ENCODE data around the gene CNTLN. TPM values are rescaled to one million over a fixed set of nuclear protein-coding genes. Genes with fewer than 3 reads are reported as not detected.
"Not testable (repeated sequence)": the region's sequence is repeated elsewhere in the genome, so short reads cannot be mapped to it uniquely, and the experiment has no call there.

CNTLN gene
- total RNA-seq, 2 experiments from 2014 or later: 1.1 to 1.2 TPM

GRCh38 chr9:17135295-17136160 lies 688 bp downstream of the CNTLN start:
- H3K4me3 Mint-ChIP-seq: peak overlapping the region; percentile 73
- POLR2A ChIA-PET: no interaction called here
- CTCF ChIA-PET: no interaction called here
- peak; percentile 30 for DNase-seq
- ATAC-seq: peak; percentile 55
- H3K27ac Mint-ChIP-seq: peak overlapping the region; percentile 47
- intact Hi-C loops (cut with DNase I, micrococcal nuclease): no loop called here
- H3K27me3 Mint-ChIP-seq: peaks cover 28% of the 10 kb centered on the region
- H3K9me3 Mint-ChIP-seq (ENCODE audit: low read depth): no peaks in the 10 kb centered on the region
- peaks cover 4% of the 10 kb centered on the region for H3K36me3 Mint-ChIP-seq (ENCODE audit: low read depth)
- peaks cover 10% of the 10 kb centered on the region for H3K4me1 Mint-ChIP-seq

- ATAC-seq: no peak
- Mint-ChIP-seq H3K27ac (no peak overlapping the region), H3K4me3 (no peak overlapping the region), H3K4me1 (peaks cover 10% of the 10 kb centered on the region), H3K9me3 (ENCODE audit: low read depth) (peaks cover 2% of the 10 kb centered on the region), H3K36me3 (ENCODE audit: low read depth) (peaks cover 4% of the 10 kb centered on the region), H3K27me3 (peaks cover 22% of the 10 kb centered on the region)
- intact Hi-C loops (cut with DNase I, micrococcal nuclease): no loop called here
- POLR2A ChIA-PET: no interaction called here
- no peak for DNase-seq
- CTCF ChIA-PET: interaction anchor here (0.9 kb wide), 1 partner anchor 11 kb away, joined by 3 read pairs; no protein-coding TSS in a partner anchor
These were observed 2.7 kb downstream of the CNTLN start for GRCh38 chr9:17137566-17137965.

- Mint-ChIP-seq H3K9me3 (ENCODE audit: low read depth) (peaks cover 2% of the 10 kb centered on the region), H3K4me1 (peaks cover 10% of the 10 kb centered on the region), H3K27ac (no peak overlapping the region), H3K36me3 (ENCODE audit: low read depth) (peaks cover 4% of the 10 kb centered on the region), H3K4me3 (no peak overlapping the region), H3K27me3 (peaks cover 21% of the 10 kb centered on the region)
- intact Hi-C loops (cut with DNase I, micrococcal nuclease): no loop called here
- CTCF ChIA-PET: interaction anchor here (0.9 kb wide), 1 partner anchor 12 kb away, joined by 3 read pairs; no protein-coding TSS in a partner anchor
- no peak for ATAC-seq
- DNase-seq: no peak
- POLR2A ChIA-PET: no interaction called here
These were observed 3.7 kb downstream of the CNTLN start for GRCh38 chr9:17138503-17138902.

GRCh38 chr9:17140418-17140817 lies 5.6 kb downstream of the CNTLN start:
- DNase-seq: no peak
- ChIA-PET POLR2A (no interaction called here), CTCF (no interaction called here)
- intact Hi-C loops (cut with DNase I, micrococcal nuclease): no loop called here
- H3K27me3 Mint-ChIP-seq: peaks cover 12% of the 10 kb centered on the region
- H3K27ac Mint-ChIP-seq: no peak overlapping the region
- no peak for ATAC-seq
- H3K9me3 Mint-ChIP-seq (ENCODE audit: low read depth): peaks cover 2% of the 10 kb centered on the region
- peaks cover 3% of the 10 kb centered on the region for H3K36me3 Mint-ChIP-seq (ENCODE audit: low read depth)
- H3K4me1 Mint-ChIP-seq: peaks cover 2% of the 10 kb centered on the region
- H3K4me3 Mint-ChIP-seq: no peak overlapping the region

GRCh38 chr9:17148324-17148723 lies 13.5 kb downstream of the CNTLN start:
- no peak overlapping the region for H3K27ac Mint-ChIP-seq
- H3K9me3 Mint-ChIP-seq (ENCODE audit: low read depth): peaks cover 6% of the 10 kb centered on the region
- ChIA-PET POLR2A (no interaction called here), CTCF (no interaction called here)
- no peak for DNase-seq
- no peaks in the 10 kb centered on the region for H3K36me3 Mint-ChIP-seq (ENCODE audit: low read depth)
- no peak overlapping the region for H3K4me3 Mint-ChIP-seq
- intact Hi-C loops (cut with DNase I, micrococcal nuclease): no loop called here
- no peaks in the 10 kb centered on the region for H3K27me3 Mint-ChIP-seq
- no peaks in the 10 kb centered on the region for H3K4me1 Mint-ChIP-seq
- no peak for ATAC-seq

- Mint-ChIP-seq H3K4me1 (no peaks in the 10 kb centered on the region), H3K27me3 (no peaks in the 10 kb centered on the region), H3K27ac (no peak overlapping the region), H3K36me3 (ENCODE audit: low read depth) (no peaks in the 10 kb centered on the region), H3K9me3 (ENCODE audit: low read depth) (peaks cover 6% of the 10 kb centered on the region), H3K4me3 (no peak overlapping the region)
- POLR2A ChIA-PET: no interaction called here
- no peak for DNase-seq
- no peak for ATAC-seq
- intact Hi-C loops (cut with DNase I, micrococcal nuclease): no loop called here
- CTCF ChIA-PET: no interaction called here
These were observed 24.6 kb downstream of the CNTLN start for GRCh38 chr9:17159469-17159868.

GRCh38 chr9:17160327-17160726 lies 25.5 kb downstream of the CNTLN start:
- ATAC-seq (no peak), DNase-seq (no peak)
- POLR2A ChIA-PET: no interaction called here
- Mint-ChIP-seq H3K4me3 (no peak overlapping the region), H3K27me3 (no peaks in the 10 kb centered on the region), H3K27ac (no peak overlapping the region), H3K4me1 (no peaks in the 10 kb centered on the region), H3K36me3 (ENCODE audit: low read depth) (no peaks in the 10 kb centered on the region), H3K9me3 (ENCODE audit: low read depth) (peaks cover 3% of the 10 kb centered on the region)
- CTCF ChIA-PET: no interaction called here
- intact Hi-C loops (cut with DNase I, micrococcal nuclease): no loop called here

GRCh38 chr9:17165764-17166163 lies 30.9 kb downstream of the CNTLN start:
- H3K9me3 Mint-ChIP-seq (ENCODE audit: low read depth): peaks cover 3% of the 10 kb centered on the region
- H3K27ac Mint-ChIP-seq: no peak overlapping the region
- H3K4me1 Mint-ChIP-seq: no peaks in the 10 kb centered on the region
- no peaks in the 10 kb centered on the region for H3K36me3 Mint-ChIP-seq (ENCODE audit: low read depth)
- ATAC-seq (no peak), DNase-seq (no peak)
- intact Hi-C loops (cut with DNase I, micrococcal nuclease): no loop called here
- ChIA-PET CTCF (no interaction called here), POLR2A (no interaction called here)
- no peak overlapping the region for H3K4me3 Mint-ChIP-seq
- H3K27me3 Mint-ChIP-seq: no peaks in the 10 kb centered on the region

GRCh38 chr9:17166346-17166745 lies 31.5 kb downstream of the CNTLN start:
- DNase-seq: no peak
- ChIA-PET POLR2A (no interaction called here), CTCF (no interaction called here)
- Mint-ChIP-seq H3K27ac (no peak overlapping the region), H3K4me3 (no peak overlapping the region), H3K9me3 (ENCODE audit: low read depth) (peaks cover 3% of the 10 kb centered on the region), H3K27me3 (no peaks in the 10 kb centered on the region), H3K36me3 (ENCODE audit: low read depth) (no peaks in the 10 kb centered on the region), H3K4me1 (no peaks in the 10 kb centered on the region)
- intact Hi-C loops (cut with DNase I, micrococcal nuclease): no loop called here
- ATAC-seq: no peak

- ATAC-seq (no peak), DNase-seq (no peak)
- ChIA-PET CTCF (interaction anchor here (0.6 kb wide), 1 partner anchor 8 kb away, joined by 3 read pairs; no protein-coding TSS in a partner anchor), POLR2A (no interaction called here)
- Mint-ChIP-seq H3K27me3 (no peaks in the 10 kb centered on the region), H3K27ac (no peak overlapping the region), H3K4me3 (no peak overlapping the region), H3K4me1 (no peaks in the 10 kb centered on the region), H3K9me3 (ENCODE audit: low read depth) (no peaks in the 10 kb centered on the region), H3K36me3 (ENCODE audit: low read depth) (no peaks in the 10 kb centered on the region)
- intact Hi-C loops (cut with DNase I, micrococcal nuclease): no loop called here
These were observed 36.7 kb downstream of the CNTLN start for GRCh38 chr9:17171309-17172094.

GRCh38 chr9:17177496-17177895 lies 42.7 kb downstream of the CNTLN start:
- POLR2A ChIA-PET; H3K27me3 Mint-ChIP-seq; intact Hi-C loops (cut with DNase I, micrococcal nuclease); H3K27ac Mint-ChIP-seq; H3K9me3 Mint-ChIP-seq (ENCODE audit: low read depth); H3K4me3 Mint-ChIP-seq; ATAC-seq; H3K36me3 Mint-ChIP-seq (ENCODE audit: low read depth); CTCF ChIA-PET; H3K4me1 Mint-ChIP-seq; DNase-seq: not testable (repeated sequence)

GRCh38 chr9:17185481-17186029 lies 50.7 kb downstream of the CNTLN start:
- CTCF ChIA-PET: no interaction called here
- H3K27me3 Mint-ChIP-seq: no peaks in the 10 kb centered on the region
- intact Hi-C loops (cut with DNase I, micrococcal nuclease): no loop called here
- peaks cover 3% of the 10 kb centered on the region for H3K9me3 Mint-ChIP-seq (ENCODE audit: low read depth)
- H3K4me3 Mint-ChIP-seq: no peak overlapping the region
- H3K27ac Mint-ChIP-seq: no peak overlapping the region
- no peaks in the 10 kb centered on the region for H3K4me1 Mint-ChIP-seq
- H3K36me3 Mint-ChIP-seq (ENCODE audit: low read depth): no peaks in the 10 kb centered on the region
- ATAC-seq (no peak), DNase-seq (no peak)
- POLR2A ChIA-PET: no interaction called here

All from activated CD4-positive, alpha-beta T cell treated with anti-CD3 and anti-CD28 coated beads for 36 hours (primary cell).